ENCODE measurements around the gene IKZF3.

Gene IKZF3

GRCh38 chr17:39808409-39808997, 55.6 kb downstream of the IKZF3 start:
- no peak for DNase-seq (ENCODE audit: extremely low read depth, low read depth)
- no peak for TF ChIP-seq CTCF (IDR thresholded peaks at IDR 0.05; ENCODE audit: low read depth, low read length, missing control alignments)
- no peak overlapping the region for H3K4me3 ChIP-seq (replicated peaks; ENCODE audit: low read depth, low read length)

- no peak for DNase-seq (ENCODE audit: extremely low read depth, low read depth)
- TF ChIP-seq CTCF (IDR thresholded peaks at IDR 0.05; ENCODE audit: low read depth, low read length, missing control alignments): no peak
- no peak overlapping the region for H3K4me3 ChIP-seq (replicated peaks; ENCODE audit: low read depth, low read length)
Observed at GRCh38 chr17:39804839-39805238, 59.3 kb downstream of the IKZF3 start.

- TF ChIP-seq CTCF (IDR thresholded peaks at IDR 0.05; ENCODE audit: low read depth, low read length, missing control alignments): no peak
- no peak overlapping the region for H3K4me3 ChIP-seq (replicated peaks; ENCODE audit: low read depth, low read length)
- no peak for DNase-seq (ENCODE audit: extremely low read depth, low read depth)
Observed at GRCh38 chr17:39801055-39801454, 63.1 kb downstream of the IKZF3 start.

GRCh38 chr17:39800540-39800939, 63.6 kb downstream of the IKZF3 start:
- TF ChIP-seq CTCF (IDR thresholded peaks at IDR 0.05; ENCODE audit: low read depth, low read length, missing control alignments): no peak
- no peak for DNase-seq (ENCODE audit: extremely low read depth, low read depth)
- H3K4me3 ChIP-seq (replicated peaks; ENCODE audit: low read depth, low read length): no peak overlapping the region

- H3K4me3 ChIP-seq (replicated peaks; ENCODE audit: low read depth, low read length): no peak overlapping the region
- no peak for DNase-seq (ENCODE audit: extremely low read depth, low read depth)
- TF ChIP-seq CTCF (IDR thresholded peaks at IDR 0.05; ENCODE audit: low read depth, low read length, missing control alignments): no peak
Observed at GRCh38 chr17:39799395-39799794, 64.7 kb downstream of the IKZF3 start.

GRCh38 chr17:39794249-39794970, 69.7 kb downstream of the IKZF3 start:
- DNase-seq (ENCODE audit: extremely low read depth, low read depth): no peak
- TF ChIP-seq CTCF (IDR thresholded peaks at IDR 0.05; ENCODE audit: low read depth, low read length, missing control alignments): no peak
- H3K4me3 ChIP-seq (replicated peaks; ENCODE audit: low read depth, low read length): no peak overlapping the region

Data from HFF-Myc (cell line).